COR-L47 (cell line): ENCODE results near the gene MMP23B.
"Not testable (repeated sequence)": the region's sequence is repeated elsewhere in the genome, so short reads cannot be mapped to it uniquely, and the experiment has no call there.

Experiments
- DNase-seq: peaks from one replicate; lab custom pipeline; 2025; lab: John Stamatoyannopoulos, UW

MMP23B gene

GRCh38 chr1:1666526-1666925 is 34.6 kb downstream of the MMP23B start:
- no peak for DNase-seq

DNA sequence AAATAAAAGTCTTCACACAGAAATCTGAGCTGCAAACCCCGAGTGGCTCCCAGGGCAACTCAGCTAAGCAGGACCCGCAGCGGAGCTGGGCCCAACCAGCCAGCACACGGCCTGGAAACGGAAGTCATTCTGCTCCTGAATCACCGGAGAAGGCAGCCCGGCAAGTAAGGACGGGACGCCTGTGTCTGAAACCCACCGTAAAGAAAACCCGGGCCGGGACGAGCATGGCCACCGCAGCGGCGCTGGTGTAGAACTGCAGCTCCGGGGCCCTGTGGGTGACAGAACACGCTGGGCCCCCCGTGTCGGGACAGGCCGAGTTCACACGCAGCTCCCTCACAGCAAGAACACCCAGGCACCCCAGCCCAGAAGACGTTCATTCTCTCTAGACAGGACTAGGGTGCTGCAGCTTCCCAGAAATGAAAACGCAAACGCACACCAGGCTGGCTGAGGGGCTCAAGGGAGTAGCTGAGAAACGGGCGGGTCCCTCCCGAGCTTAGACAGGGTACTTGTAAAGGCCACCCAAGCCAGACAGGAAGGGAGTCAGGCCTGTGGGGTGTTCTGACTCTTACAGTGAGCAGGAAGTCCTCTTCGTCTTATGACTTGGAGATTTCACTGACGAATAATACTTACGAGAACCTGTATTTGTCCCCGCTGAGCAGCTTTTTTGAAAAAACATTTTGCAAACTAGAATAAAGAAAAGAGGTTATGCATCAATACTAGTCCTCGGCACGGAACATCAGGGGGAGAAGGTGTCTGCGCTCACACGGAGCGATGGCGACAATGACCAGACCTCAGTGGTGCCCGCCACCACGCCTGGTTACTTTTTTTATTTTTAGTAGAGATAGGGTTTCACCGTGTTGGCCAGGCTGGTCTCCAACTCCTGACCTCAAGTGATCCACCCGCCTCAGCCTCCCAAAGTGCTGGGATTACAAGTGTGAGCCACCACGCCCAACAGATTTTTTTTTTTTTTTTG is 37.8 kb downstream of the MMP23B start:
- DNase-seq, result no peak

DNA sequence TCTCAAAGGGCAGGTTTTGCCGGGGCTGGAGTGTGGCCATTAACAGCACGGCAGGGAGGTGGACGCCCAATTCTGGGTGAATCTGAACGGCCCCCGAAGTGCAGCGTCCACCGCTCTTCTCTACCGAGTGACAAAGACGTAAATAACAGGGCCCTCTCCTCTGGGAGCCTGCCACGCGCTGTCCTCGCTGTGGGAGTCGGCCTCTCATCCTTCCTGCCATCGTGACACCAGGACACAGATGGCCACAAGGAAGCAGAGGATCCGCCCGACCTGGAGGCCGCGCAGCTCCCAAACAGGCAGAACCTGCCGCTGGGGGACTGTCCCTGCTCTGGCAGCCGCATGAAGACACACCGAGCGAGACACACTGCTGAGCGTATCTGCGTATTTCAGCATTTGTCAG is 38.9 kb downstream of the MMP23B start:
- no peak for DNase-seq

DNA sequence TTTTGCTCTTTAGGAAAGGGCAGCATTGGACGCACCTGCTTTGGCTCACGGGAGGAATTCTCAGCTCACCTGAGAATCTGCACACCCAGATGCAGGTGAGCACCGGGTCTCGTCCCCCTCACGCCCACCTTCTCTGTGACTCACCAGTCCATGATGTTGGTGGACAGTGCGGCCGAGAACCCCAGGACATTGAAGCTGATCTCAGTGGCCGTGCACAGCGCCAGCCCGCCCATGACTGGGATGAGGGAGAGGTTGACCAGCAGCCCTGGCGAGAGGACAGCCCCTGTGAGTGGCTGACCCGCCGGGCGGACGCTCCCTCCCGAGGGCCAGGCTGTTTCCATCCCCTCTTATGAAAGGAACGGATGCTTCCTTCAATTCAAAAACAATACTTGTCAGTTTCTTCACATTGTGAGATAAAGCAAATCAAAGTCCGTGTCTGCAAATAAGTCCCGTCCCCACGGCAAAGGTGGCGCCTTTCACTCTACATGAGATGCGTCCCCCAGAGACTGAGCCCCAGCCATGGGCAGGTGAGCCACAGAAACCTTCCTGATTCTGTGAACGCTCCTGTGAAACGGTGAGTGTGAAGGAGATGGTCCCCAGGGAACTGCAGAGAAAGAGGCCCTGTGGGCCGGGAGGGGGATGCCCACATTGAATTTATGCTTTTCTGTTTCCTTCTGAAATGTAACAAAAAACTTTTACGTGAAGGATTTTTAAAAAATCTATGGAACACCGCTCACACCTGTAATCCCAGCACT is 39.6 kb downstream of the MMP23B start:
- DNase-seq, result no peak

GRCh38 chr1:1672181-1672965 is 40.4 kb downstream of the MMP23B start:
- no peak for DNase-seq

DNA sequence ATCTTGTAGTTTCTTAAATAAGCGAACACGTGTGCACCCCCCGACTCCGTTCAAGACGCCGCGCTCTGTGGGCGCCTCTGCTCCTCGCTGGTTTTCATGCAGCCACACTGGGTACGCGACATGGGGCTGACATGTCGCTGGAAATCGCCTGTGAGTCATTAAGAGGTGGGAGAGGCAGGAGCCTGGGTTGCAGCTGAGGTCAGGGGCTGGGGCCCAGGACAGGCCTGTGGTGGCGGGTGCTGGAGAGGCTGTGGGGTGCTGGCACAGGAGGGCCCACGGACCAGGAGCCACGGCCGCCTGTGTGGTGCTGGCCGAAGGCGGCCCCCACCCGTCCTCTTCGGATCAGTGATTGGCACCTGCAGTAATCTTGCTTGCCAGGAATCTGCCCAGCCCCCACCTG is 42.8 kb downstream of the MMP23B start:
- DNase-seq, result not testable (repeated sequence)

DNA sequence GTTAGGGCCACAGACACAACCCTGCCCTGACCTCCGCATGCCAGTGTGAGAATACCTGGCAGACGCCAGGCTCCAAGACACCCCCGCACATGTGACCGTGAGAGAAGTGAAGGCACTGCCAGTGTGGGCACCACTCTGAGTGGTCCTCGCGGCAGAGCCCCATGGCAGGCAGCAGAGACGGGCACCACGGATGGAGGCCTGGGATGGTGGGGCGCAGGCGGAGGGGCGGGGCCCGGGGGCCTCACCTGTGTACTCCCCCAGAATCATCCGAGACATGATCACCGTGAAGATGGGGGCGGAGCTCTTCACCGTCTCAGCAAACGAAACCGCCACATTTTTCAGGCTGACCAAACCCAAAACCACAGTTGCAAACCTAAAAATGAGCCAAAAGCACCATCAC is 43.2 kb downstream of the MMP23B start:
- DNase-seq, result not testable (repeated sequence)

DNA sequence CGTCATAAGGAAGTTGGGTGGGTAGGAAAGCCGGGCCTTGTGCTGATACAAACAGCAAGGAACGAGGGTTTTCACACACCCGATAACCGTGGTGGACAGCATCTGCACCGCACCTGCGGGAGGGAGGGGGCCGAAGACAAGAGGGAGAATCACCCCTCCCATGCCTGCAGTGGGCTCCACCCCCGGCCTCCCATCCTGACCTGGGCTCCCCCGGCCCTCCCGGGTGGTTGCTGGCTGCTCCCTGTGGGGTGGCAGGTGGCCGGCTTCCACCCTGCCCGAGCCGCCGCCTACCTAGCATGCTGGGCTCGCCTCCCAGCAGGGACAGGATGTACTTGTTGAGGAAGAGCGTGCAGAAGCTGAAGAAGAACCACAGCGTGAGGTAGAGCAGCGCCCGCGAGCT is 44.1 kb downstream of the MMP23B start:
- not testable (repeated sequence) for DNase-seq

DNA sequence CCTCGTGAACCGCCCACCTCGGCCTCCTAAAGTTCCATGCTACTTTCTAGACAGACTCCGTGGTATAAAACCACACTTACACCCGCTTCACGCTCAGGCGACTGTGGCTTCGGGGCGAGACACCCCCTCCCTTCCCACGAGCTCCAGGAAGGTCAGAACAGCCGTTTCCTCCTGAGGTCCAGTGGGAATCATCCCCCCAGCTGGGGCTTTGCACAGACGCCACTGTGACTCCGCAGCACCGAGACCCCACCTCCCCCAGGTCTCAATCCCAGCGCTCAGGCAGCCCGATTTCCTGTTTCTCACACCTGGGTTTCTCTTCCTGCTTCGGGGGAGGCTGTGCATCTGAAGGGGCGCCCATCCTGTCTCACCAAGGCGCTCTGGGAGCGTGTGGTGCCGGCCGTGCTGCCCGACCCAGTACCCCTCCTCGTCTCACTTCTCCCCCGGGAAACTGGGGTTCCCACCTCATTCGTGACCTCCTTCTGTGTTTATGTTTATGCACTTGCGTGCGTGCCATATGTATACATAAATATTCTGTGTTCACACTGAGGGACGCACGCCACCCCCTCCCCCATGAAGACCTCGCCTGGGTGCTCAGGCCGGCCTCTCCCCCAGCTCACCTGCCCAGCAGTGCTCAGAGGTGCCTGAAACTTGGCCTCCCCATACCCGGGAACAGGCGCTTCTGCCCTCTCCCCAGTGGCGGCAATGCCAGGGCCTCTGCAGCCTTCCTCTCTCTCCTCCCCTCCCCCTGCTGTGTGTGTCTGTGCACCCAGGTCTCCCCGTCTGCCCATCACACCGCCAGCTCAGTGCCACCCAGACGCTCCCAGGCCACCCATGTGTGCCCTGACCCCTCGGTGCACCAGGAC is 46.0 kb downstream of the MMP23B start:
- DNase-seq, result no peak

DNA sequence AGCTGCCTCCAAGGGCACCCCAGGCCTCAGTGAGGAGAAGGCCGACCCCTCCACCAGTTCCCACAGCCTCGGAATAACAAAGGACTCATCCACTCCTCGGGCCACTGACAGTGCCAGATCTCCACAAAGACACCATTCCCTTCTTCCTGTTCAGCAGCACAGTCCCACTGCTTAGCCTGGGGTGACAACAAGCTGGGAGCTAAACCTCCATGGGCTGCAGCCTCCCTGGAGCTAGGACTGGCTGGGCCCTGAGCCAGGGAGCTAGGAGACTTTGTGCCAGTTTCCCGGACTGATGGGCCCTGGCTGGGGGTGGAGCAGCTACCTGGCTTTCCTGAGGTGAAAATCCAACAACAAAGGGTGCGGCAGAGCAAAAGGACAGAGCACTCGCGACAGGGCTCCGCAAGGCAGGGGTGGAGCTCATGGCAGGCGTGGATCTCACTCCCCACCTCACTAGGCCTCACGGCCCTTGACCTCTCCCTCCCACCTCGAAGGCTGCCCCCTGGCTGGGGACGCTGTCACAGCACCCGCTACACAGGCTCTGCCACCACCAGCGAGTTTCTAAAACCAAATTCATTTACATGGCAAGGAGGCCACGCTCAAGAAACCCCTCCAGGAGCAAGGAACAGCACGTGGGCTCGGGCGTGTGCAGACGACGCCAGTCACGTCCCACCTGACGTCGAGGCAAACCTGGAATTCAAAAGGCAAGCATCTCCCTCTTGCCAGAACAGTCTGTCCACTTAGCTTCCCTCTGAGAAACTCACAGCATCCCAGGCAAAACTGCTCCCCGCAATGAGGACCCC is 46.8 kb downstream of the MMP23B start:
- DNase-seq, result no peak

GRCh38 chr1:1680031-1680911 is 48.3 kb downstream of the MMP23B start:
- no peak for DNase-seq

DNA sequence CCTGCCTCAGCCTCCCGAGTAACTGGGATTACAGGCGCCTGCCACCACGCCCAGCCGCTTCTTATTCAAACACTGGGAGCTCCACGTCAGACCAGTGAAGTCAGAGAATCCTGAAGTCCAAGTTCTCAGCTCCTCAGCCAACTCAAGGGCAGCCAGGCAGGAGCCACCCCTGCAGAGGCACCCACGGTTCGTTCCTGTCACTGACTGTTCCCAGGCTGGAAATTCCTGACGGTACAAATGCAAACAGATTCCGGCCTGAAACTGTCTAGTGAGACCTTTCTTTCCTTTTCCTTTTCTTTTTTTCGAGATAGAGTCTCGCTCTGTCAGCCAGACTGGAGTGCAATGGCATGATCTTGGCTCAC is 48.9 kb downstream of the MMP23B start:
- no peak for DNase-seq

- no peak for DNase-seq
Observed at GRCh38 chr1:1683104-1683905, 51.3 kb downstream of the MMP23B start.
